SJSA1 (cell line): Measurements from ENCODE around the gene MSGN1. TPM values are rescaled to one million over a fixed set of nuclear protein-coding genes. Genes with fewer than 3 reads are reported as not detected.
A peak's percentile ranks its signal among the peaks of the same experiment; 100 is the strongest.

Experiments used
- DNase-seq, 2 experiments: peaks; one replicate each; pipeline ENCODE4 v3.0.0-alpha.2; 2015 to 2020; ENCODE audit warnings: low spot score in 2 of 2, low read depth in 1 of 2
- H3K27ac ChIP-seq: fragments of 250-450 bp; sonication (Bioruptor Pico); 2 replicates; pipeline ENCODE4 v1.5.1; 2020; ENCODE audit warnings: mild to moderate bottlenecking, moderate library complexity
- H3K27me3 ChIP-seq: fragments of 250-450 bp; sonication (Bioruptor Pico); replicated peaks from 2 replicates; pipeline ENCODE4 v1.5.1; 2020; ENCODE audit warnings: mild to moderate bottlenecking, moderate library complexity
- H3K36me3 ChIP-seq: fragments of 250-450 bp; sonication (Bioruptor Pico); 2 replicates; pipeline ENCODE4 v1.5.1; 2020; ENCODE audit warnings: mild to moderate bottlenecking
- H3K4me1 ChIP-seq: fragments of 250-450 bp; sonication (Bioruptor Pico); replicated peaks from 2 replicates; pipeline ENCODE4 v1.6.1; 2021; ENCODE audit warnings: mild to moderate bottlenecking
- H3K4me3 ChIP-seq: fragments of 250-450 bp; sonication (Bioruptor Pico); 2 replicates; pipeline ENCODE4 v1.5.1; 2020; ENCODE audit warnings: mild to moderate bottlenecking
- H3K9me3 ChIP-seq: fragments of 250-450 bp; sonication (Bioruptor Pico); replicated peaks from 2 replicates; pipeline ENCODE4 v1.5.1; 2020; ENCODE audit warnings: mild to moderate bottlenecking
- total RNA-seq: library from RNA; depleted of rRNA; stranded (reverse); fragments of >200 nt; shearing (Covaris generic); gene quantifications from 2 replicates; pipeline ENCODE4 v1.2.3, GENCODE V29; 2014; rRNA removed

Gene MSGN1
- total RNA-seq, 1 experiment from 2014 or later, result not detected

DNA sequence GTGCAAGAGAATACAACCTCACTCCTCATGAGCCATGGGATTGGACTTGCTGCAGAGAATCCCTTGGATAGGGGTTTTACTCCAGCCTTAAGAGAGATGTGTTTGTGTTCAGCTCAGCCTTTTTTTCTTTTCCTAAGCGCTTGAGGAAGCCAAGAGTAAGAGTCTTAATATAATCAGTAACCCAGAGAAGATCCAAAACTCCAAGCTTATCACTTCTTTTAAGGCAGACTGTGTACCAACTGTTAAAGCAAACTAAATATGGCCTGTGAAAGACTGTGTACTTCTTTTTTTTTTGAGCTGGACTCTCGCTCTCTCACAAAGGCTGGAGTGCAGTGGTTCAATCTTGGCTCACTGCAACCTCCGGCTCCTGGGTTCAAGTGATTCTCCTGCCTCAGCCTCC lies 30.4 kb downstream of the MSGN1 start:
- no peak overlapping the region for H3K27ac ChIP-seq
- DNase-seq, result no peak
- H3K9me3 ChIP-seq, result no peaks in the 10 kb centered on the region
- H3K27me3 ChIP-seq, result no peaks in the 10 kb centered on the region
- H3K36me3 ChIP-seq, result no peaks in the 10 kb centered on the region
- no peak overlapping the region for H3K4me3 ChIP-seq
- H3K4me1 ChIP-seq, result no peaks in the 10 kb centered on the region

DNA sequence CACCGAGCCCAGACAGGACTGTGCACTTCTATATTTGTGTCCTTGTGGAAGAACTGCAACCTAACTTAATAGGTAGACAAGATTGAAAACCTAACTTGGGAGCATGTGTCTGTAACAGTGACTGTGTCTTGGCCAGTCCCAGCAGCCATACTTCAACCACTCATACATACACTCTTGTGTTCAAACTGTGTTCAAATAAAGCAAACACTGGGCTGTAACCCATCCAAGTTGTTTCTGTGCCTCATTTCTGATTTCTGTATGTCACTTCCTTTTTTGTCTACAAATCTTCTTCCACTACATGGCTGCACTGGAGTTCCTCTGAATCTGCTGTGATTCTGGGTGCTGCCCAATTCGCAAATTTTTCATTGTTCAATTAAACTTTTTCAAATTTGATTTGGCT lies 31.0 kb downstream of the MSGN1 start:
- no peaks in the 10 kb centered on the region for H3K9me3 ChIP-seq
- H3K27ac ChIP-seq, result no peak overlapping the region
- H3K4me1 ChIP-seq, result no peaks in the 10 kb centered on the region
- DNase-seq, result peak in 1 of 2 experiments; percentile 5
- H3K27me3 ChIP-seq, result no peaks in the 10 kb centered on the region
- H3K36me3 ChIP-seq, result no peaks in the 10 kb centered on the region
- no peak overlapping the region for H3K4me3 ChIP-seq

DNA sequence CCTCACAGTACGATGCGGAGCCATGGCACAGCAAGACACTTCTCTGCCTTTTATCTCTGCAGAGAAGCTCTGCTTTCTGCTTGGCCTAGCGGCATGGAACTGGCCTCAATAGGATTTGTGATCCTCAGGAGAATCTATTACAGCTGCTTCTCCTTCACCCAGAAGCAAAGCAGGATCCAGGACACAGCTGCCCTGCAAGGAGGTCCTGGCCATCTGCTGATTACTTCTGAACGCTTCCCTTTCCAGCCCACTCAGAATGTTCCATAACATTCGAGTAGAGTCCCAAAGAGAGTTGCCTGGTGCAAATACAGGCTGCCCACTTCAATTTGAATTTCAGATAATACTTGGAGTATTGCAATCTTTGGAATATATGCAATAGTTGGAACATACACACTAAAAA lies 33.0 kb downstream of the MSGN1 start:
- H3K27ac ChIP-seq, result no peak overlapping the region
- H3K4me3 ChIP-seq, result no peak overlapping the region
- DNase-seq, result peak in 1 of 2 experiments; percentile 16
- H3K4me1 ChIP-seq, result no peaks in the 10 kb centered on the region
- H3K27me3 ChIP-seq, result no peaks in the 10 kb centered on the region
- H3K9me3 ChIP-seq, result no peaks in the 10 kb centered on the region
- H3K36me3 ChIP-seq, result no peaks in the 10 kb centered on the region

DNA sequence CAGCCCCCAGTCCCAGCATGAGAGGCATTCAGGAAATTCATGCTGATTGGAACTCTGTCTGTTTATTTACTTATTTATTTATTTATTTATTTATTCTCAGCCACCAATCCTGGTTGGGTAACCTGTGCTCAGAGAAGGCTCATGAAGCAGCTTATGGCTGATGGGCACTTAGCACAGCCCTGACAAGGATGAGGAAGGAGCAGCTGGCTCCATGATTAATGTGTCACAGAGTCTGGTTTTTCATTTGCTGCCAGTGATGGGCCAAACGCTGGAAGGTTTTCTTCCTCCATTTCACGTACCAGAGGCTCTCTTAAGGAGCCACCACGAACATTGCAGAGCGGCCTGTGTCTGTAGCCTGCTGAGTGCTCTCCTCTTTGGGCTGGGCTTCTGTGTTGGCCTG lies 33.9 kb downstream of the MSGN1 start:
- Histone ChIP-seq H3K27me3 (no peaks in the 10 kb centered on the region), H3K9me3 (no peaks in the 10 kb centered on the region), H3K36me3 (no peaks in the 10 kb centered on the region), H3K4me3 (no peak overlapping the region), H3K27ac (no peak overlapping the region), H3K4me1 (no peaks in the 10 kb centered on the region)
- DNase-seq, result no peak

DNA sequence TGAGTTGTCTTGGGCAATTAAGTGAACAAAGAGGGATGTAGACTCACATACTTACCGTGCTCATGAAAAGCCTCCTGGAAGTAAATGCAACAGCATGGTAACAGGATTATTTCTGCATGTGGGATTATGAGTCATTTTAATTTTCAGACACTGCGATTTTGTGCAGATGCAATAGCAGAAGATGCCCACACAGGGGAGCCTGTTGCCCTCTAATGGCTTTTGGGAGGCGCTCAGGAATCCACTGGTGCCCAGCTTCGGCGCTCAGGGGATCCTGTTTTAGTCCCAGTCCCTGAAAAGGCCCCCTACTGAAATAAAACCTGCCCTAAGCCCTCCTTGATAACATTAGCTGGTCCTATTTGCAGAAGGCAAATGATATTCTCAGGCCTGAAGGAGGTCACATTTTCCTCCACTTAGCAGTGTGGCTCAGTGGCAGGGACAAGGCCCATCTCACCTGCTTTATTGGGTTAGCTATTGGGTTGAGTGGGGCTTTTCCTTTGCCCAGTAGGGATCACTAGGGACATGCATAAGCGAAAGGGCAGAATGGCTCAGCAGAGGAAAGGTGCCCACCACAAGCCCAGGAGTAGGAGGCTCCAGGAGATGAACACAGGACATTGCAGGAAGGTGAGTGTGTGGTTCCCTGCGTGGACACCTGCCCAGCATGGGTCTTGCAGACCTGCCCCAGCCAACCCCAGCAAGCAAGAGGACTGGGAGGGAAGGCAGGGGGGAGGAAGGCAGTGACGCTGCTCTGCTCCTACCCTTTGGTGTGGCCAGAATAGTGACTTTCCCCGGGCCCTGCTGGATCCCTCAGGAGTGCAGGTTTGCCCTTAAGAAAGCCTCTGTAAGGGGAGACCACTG lies 35.7 kb downstream of the MSGN1 start:
- no peak overlapping the region for H3K4me3 ChIP-seq
- H3K4me1 ChIP-seq, result no peaks in the 10 kb centered on the region
- H3K27me3 ChIP-seq, result no peaks in the 10 kb centered on the region
- no peaks in the 10 kb centered on the region for H3K9me3 ChIP-seq
- DNase-seq, result peak; percentile 49 to 58
- no peaks in the 10 kb centered on the region for H3K36me3 ChIP-seq
- H3K27ac ChIP-seq, result no peak overlapping the region

DNA sequence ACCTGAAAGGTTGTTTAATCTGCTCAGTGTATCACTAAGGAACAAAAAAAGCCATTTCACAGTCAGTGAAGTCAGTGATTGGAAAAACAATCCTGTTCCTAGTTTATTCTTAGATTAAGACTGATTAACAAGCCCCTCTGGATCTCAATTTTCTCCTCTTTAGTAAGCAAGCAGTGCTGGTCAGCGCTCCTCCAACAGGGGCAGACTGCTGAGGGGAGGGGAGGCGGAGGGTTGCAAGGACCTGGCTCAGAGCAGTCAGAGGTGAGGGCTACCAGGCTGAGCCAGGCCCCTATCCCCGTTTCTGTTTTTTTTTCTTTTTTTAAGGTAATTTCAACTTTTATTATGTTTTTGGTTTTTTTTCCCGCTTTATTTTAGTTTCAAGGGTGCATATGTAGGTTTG lies 37.5 kb downstream of the MSGN1 start:
- Histone ChIP-seq H3K36me3 (no peaks in the 10 kb centered on the region), H3K9me3 (no peaks in the 10 kb centered on the region), H3K27me3 (no peaks in the 10 kb centered on the region), H3K27ac (no peak overlapping the region), H3K4me1 (no peaks in the 10 kb centered on the region), H3K4me3 (no peak overlapping the region)
- DNase-seq, result no peak

DNA sequence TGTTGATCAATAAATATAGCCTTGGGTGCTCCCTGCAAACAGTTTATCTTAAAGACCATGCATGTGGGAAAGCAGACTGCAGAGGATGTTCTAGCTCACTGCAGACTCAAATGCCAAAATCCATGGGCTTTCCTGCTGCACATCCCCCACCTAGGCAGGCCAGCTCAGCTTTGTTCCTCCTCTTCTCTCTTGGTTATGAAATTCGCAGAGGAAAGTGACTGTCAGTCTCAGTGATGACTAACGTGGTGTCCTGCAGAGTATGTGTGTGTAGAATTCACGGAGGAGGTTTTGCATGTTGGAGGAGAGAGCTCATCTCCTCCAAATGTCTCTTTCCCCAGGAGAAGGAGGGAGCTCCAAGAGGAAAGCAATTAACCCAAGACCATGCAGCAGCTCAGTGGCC lies 40.8 kb downstream of the MSGN1 start:
- no peaks in the 10 kb centered on the region for H3K4me1 ChIP-seq
- DNase-seq, result no peak
- no peak overlapping the region for H3K4me3 ChIP-seq
- H3K27me3 ChIP-seq, result no peaks in the 10 kb centered on the region
- no peaks in the 10 kb centered on the region for H3K9me3 ChIP-seq
- no peak overlapping the region for H3K27ac ChIP-seq
- no peaks in the 10 kb centered on the region for H3K36me3 ChIP-seq

DNA sequence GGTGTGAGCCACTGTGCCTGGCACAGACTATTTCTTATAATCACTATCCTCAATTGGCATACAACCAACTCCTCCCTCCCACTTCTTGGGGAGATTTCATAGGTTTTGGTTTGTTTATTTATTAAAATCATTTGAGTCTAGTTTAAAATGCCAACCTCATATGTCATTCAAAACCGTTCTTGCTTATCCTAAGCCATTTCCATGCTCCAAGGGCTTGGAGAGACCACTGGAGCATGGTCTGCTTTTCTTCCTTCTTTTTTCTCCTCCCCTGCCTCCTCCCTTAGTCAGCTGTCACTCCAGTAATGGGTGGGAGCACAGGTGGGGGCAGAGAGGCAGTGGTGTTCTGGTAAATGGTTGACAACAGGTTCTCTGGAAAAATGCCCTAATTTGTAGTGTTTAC lies 41.8 kb downstream of the MSGN1 start:
- no peak overlapping the region for H3K27ac ChIP-seq
- no peak for DNase-seq
- no peak overlapping the region for H3K4me3 ChIP-seq
- H3K4me1 ChIP-seq, result no peaks in the 10 kb centered on the region
- H3K36me3 ChIP-seq, result no peaks in the 10 kb centered on the region
- no peaks in the 10 kb centered on the region for H3K27me3 ChIP-seq
- H3K9me3 ChIP-seq, result no peaks in the 10 kb centered on the region

DNA sequence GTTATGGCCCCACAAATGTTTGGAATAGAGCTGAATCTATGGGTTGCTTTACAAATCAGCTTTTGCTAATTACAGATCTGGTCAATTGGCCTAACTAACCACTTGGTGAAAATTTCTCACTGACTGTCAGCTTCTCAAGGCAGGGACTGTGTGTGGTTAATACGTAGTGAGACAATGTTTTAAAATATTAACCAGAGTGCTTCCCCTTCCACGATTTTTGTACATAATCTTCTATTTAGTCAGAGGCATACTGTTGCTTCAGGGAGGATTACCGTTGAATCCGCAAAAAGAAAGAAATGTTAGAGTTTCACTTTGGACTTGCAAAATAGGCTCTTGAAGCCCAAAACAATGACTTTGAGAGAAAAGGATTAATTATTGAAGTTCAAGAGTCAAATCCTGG lies 47.3 kb downstream of the MSGN1 start:
- DNase-seq, result no peak
- H3K27ac ChIP-seq, result no peak overlapping the region
- H3K27me3 ChIP-seq, result no peaks in the 10 kb centered on the region
- no peak overlapping the region for H3K4me3 ChIP-seq
- H3K36me3 ChIP-seq, result no peaks in the 10 kb centered on the region
- H3K4me1 ChIP-seq, result no peaks in the 10 kb centered on the region
- no peaks in the 10 kb centered on the region for H3K9me3 ChIP-seq

DNA sequence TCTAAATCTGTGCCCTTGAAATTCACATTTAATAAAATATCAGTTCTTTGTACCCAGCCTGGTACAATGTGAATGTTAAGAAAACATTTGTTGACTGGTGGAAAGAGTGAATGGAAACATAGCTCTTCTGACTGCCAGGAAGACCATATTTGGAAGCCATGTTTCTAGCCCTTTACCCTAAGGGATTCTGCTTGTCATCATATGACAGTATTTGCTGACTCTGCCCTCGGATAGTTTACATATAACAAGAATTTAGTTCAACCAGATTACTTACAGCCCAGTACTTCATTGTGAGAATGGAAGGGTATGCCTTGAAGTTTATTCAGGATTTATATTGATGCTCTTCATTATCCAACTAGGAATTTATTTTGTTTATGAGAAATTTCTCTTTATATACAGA lies 48.4 kb downstream of the MSGN1 start:
- Histone ChIP-seq H3K27me3 (no peaks in the 10 kb centered on the region), H3K4me3 (no peak overlapping the region), H3K27ac (no peak overlapping the region), H3K4me1 (no peaks in the 10 kb centered on the region), H3K9me3 (no peaks in the 10 kb centered on the region), H3K36me3 (no peaks in the 10 kb centered on the region)
- no peak for DNase-seq

DNA sequence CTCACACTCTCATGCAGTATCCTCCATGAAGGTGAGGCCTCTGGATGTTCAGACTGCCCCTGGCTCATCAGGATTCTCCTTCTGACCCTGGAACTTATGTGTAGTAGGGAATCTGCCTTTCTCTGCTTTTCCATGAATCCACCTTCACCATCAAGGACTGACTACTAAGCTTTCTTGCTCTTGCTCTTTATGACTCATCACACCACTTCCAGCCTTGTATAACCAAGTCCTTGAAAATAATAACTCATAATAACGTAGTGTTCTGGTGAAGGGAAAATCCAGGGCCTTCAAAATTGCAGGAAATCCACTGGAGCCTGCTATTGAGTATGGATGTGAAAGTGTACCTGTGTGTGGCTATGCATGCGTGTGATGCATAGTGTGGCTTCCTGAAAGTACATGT lies 50.9 kb downstream of the MSGN1 start:
- no peak for DNase-seq
- Histone ChIP-seq H3K4me1 (no peaks in the 10 kb centered on the region), H3K27ac (no peak overlapping the region), H3K36me3 (no peaks in the 10 kb centered on the region), H3K9me3 (no peaks in the 10 kb centered on the region), H3K27me3 (no peaks in the 10 kb centered on the region), H3K4me3 (no peak overlapping the region)

Other genes starting within 250 kb of the MSGN1 start
- 35.8 and 52.2 TPM in 2 replicates for gene SMC6, start 62.6 kb upstream of the MSGN1 start, total RNA-seq
- gene GEN1, start 62.3 kb upstream of the MSGN1 start, total RNA-seq, result 30.0 and 31.1 TPM in 2 replicates
- gene KCNS3, start 62.2 kb downstream of the MSGN1 start, total RNA-seq, result 4.9 and 35.6 TPM in 2 replicates